ENCODE measurements around the gene CCNDBP1.
A peak's percentile ranks its signal among the peaks of the same experiment; 100 is the strongest.
"Not testable (repeated sequence)": the region's sequence is repeated elsewhere in the genome, so short reads cannot be mapped to it uniquely, and the experiment has no call there.

The CCNDBP1 gene

DNA sequence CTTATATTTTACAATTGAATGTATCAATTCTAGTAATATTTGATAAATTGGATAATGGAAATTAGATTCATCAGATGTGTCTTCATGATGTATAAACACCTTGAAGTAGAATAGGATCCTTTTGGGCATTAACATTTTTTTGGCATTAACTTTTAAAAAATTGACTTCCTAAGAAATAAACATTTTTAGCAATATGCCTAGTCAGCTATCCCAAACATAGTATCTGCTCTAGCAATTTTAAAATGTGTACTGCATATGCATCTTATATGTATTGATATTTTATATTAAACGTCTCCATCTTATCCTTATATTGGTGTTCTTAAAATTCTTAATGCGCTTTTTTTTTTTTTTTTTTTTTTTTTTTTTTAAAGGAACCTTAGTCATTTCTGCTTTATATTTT lies 8.5 kb downstream of the CCNDBP1 start:
- no peak for DNase-seq (ENCODE audit: low read depth)

DNA sequence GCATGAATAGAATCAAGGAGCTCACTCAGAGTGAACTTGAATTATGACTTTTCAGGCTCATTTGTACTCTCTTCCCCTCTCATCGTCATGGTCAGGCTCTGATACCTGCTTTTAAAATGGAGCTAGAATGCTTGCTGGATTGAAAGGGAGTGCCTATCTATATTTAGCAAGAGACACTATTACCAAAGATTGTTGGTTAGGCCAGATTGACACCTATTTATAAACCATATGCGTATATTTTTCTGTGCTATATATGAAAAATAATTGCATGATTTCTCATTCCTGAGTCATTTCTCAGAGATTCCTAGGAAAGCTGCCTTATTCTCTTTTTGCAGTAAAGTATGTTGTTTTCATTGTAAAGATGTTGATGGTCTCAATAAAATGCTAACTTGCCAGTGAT lies 9.6 kb downstream of the CCNDBP1 start:
- peak; percentile 22 for DNase-seq (ENCODE audit: low read depth)

DNA sequence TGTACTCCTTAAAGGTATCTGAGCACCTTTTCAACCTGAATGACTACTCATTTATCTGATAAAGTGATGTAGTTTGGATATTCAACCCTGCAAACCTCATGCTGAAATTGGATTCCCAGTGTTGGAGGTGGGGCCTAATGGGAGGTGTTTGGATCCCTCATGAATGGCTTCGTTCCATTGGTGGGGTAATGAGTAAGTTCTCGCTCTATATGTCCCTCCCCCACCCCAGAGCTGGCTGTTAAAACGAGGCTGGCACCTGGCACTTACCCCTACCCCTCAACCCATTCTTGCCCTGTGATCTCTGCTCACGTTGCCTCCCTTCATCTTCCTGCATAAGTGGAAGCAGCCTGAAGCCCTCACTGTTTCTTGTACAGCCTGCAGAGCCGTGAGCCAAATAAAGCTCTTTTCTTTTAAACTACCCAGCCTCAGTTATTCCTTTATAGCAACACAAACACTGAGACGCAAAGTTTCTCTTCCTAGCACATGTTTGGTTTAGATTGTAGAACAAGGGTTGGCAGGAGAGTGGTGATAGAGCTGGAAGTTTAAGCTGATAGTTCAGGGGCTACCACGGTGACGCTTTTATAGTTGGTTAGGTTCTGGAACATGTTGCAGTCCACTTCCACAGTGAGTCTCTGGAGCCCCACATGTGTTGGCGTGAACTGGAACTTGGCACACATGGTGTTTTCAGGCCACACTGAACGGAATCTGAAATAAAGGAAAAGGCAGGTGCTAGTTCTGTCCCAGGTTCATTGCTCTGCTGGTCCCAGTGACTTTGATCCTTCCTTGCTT lies 11.8 kb downstream of the CCNDBP1 start:
- no peak for DNase-seq (ENCODE audit: low read depth)

DNA sequence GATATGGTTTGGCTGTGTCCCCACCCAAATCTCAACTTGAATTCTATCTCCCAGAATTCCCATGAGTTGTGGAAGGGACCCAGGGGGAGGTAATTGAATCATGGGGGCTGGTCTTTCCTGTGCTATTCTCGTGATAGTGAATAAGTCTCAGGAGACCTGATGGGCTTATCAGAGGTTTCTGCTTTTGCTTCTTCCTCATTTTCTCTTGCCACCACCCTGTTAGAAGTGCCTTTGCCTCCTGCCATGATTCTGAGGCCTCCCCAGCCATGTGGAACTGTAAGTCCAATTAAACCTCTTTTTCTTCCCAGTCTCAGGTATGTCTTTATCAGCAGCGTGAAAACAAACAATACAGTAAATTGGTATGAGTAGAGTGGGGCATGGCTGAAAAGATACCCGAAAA lies 12.6 kb downstream of the CCNDBP1 start:
- DNase-seq (ENCODE audit: low read depth): not testable (repeated sequence)

DNA sequence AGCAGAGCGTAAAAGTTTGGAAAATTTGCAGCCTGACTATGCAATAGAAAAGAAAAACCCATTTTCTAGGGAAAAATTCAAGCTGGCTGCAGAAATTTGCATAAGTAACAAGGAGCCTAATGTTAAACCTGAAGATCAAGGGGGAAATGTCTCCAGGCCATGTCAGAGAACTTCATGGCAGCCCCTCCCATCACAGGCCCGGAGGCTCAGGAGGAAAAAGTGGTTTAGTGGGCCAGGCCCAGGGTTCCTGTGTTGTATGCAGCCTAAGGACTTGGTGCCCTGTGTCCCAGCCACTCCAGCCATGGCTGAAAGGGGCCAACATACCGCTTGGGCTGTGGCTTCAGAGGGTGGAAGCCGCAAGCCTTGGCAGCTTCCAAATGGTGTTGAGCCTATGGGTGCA lies 13.4 kb downstream of the CCNDBP1 start:
- DNase-seq (ENCODE audit: low read depth): not testable (repeated sequence)

DNA sequence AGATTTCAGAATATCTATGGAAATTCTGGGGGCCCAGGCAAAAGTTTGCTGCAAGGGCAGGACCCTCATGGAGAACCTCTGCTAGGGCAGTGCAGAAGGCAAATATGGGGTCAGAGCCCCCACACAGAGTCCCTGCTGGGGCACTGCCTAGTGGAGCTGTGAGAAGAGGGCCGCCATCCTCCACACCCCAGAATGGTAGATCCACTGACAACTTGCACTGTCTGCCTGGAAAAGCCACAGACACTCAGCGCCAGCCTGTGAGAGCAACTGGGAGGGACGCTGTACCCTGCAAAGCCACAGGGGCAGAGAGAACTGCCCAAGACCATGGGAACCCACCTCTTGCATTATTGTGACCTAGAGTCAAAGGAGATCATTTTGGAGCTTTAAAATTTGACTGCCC lies 13.8 kb downstream of the CCNDBP1 start:
- no peak for DNase-seq (ENCODE audit: low read depth)

DNA sequence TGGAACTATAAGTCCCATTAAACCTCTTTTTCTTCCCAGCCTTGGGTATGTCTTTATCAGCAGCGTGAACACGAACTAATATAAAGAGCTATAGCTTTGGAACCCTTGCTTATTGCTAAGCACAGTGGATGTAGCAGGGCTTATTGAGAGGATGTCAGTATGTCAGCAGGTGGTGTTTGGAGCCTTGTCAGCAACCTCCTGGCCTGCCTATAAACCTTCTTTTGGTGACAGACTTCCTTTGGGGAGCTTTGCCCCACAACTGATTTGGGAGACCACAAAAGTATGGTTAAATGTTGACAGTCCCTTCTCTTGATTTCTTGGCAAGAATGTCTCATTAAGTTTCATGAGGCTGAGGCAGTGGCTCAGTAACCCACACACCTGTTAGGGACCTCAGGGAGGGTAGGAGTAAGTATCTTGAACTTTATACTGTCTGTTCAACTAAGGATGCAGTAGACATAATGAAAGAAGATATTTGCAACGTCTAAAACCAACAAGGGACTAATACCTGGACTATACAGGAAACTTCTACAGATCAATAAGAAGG lies 14.8 kb downstream of the CCNDBP1 start:
- DNase-seq (ENCODE audit: low read depth): no peak

DNA sequence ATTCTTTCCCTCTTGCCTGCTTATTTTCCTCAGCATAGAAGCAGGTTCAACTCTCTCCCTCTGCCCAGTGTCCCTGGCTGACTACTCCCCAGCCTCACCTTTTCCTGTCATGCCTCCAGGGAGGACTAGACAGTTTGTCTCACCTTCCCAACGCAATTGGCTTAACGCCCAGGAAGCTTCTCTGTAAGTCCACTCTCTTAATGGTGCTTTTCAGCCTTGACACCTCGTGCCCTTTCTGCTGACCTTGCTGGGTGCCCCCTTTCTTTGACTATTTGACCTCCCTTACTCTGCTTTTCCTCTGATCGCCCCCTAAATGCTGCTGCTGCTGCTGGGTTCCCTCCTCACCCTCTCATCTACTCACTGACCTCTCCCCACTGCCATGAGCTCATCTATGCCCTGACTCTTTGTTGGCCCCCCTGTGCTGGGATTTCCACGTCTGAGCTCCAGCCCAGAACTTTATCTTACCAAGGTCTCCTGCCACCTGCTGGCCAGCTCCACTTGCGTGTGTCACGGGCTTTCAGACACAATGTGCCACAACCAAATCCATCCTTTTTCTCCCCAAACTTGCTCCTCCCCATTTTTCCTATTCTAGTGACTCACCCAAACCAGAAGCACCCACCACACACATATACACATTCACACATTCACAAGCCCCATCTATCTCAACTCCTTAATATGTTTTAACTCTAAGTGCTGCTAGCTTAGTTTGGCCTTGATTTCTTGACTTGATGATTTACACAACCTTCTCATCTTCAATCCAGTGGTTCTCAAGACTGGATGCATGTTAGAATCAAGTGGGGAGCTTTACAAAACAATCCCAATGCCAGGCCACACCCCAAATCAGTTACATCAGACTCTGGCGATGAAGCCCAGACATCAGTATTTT lies 19.1 kb downstream of the CCNDBP1 start:
- DNase-seq (ENCODE audit: low read depth): peak; percentile 79

DNA sequence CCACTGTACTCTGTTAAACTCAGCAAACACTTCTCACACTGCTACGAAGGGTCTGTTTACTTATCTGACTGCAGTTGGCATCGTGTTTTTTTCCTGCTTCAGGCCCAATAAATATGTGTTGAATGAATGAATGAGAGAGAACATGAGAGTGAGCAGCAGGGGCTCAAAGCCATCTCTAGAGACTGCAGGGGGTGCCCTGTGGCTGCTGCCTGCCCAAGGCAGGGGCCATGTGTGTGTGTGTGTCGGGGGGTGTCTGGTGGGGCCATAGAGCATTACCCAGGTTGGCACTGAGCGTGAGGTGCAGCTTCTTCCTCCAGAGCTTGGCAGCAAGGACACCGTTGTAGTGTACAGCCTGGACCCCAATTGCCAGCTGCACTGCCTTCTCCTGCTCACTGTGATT lies 20.9 kb downstream of the CCNDBP1 start:
- no peak for DNase-seq (ENCODE audit: low read depth)

DNA sequence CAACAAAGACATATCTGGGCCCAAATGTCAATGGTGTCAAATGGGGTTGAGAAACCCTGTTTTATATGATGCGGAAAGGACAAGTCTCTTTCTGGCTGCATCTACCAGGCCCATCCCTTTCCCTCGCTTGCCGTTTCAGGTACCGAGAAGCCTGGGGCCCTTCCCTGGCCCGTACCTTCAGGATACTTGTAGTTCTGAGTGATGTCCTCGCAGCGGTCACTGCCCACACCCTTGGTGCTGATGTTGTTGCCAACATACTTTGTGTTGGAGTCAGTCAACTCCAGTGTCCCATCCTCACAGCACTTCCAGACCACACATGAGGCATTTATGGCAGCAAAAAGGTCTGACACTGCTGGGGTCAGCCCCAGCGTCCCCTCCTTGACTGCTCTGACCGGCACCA lies 21.8 kb downstream of the CCNDBP1 start:
- no peak for DNase-seq (ENCODE audit: low read depth)

DNA sequence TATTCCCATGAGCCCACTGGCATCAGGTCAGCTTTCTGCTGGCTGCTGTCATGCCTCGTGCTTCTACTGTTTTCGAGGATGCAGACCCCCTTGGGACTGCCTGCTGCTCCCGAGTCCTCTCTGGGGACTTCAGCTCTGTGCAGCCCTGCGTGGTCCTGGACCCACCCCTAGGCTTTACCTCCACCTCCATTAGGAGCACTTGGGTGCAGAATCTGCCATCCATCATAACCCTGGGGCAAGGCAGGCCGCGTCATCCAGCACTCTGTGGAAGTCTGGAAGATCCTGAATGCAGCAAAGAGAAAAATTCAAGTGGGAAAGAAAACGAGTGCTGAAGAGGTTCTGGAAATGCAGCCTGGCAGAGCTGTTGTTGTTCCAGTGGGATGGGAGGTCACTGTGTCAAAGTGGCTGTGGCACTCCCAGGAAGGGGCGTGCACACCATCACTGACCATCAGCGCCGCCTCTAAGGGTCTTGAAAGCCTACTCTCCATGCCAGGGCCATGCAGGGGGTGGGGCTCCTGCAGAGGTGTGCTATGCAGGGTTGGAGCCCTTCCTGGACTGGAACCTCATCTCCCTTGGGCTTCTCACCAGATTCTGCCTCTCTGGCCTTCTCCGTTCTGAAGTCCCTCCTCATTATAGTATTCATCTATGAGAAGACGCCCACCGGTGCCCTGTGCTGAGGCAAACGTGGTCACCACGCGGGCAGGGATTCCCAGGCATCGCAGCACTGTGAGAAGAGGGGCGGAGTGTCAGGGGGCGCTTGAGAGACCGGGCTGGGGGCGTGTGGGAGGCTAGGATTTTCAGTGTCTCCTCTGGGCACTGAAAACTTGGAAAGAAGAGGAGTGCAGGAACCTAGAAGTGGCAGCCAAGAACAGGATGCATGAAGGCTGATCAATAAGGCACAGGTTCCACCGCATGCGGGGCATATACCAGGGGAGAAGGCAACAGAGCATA lies 23.1 kb downstream of the CCNDBP1 start:
- no peak for DNase-seq (ENCODE audit: low read depth)

DNA sequence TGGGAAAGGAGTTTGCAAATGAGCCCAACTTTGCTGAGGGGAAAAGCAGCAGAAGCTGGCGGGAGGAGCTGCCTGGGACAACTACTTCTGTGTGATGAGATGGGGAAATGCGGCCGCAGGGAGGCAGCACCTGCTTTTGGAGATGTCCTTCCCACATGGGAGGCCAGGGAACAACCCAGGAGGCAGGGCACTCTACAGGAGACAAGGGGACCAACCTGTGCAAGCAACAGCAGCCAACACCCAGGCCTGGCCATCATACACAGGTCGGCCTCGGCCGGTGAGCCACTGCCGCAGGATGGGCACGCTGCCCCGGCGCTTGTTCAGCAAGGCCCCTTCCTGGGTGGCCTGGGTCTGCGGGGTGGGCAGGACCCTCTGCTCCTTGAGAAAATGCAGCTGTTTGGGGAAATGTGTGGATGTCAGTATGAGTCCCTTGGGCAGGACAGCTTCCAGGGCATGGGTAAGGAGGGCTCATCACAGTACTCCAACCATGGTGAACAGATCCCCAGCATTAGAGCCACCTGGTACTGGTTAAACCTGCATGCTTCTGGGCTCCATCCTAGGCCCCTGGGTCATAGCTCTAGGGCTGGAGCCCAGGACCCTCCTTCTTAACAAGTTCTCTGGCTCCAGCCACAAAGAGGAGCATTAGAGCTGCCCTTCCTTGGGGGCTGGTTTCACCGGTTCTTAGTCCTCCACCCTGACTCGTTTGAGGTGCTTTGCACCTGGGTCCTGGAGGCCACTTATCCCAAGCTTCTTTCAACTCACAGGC lies 24.0 kb downstream of the CCNDBP1 start:
- peak; percentile 15 for DNase-seq (ENCODE audit: low read depth)

DNA sequence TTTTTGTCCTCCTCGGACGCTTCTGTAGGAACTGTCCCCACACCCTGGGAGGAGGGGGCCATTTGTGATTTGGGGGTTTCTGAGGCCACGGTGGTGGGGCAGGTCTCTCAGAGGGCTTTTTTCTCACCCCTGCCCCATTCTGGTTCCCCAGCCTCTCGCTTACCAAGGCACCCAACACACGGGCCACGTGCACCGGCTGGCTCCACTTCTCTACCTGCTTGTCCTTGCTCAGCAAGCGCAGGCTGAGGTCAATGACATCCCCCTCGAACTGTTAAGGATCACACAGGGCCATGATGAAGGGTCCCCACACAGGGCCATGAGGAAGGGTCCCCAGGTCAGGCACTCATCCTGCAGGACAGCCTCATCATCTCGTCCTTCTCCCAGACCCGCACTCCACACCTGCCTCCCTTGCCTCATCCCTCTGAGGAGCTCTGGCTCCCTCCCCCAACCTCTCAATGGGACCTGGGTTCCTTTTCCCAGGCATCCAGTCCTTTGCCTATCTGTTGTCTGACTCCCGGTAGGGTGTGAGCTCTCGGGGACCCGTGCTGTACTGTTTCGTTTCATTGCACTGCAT lies 25.1 kb downstream of the CCNDBP1 start:
- DNase-seq (ENCODE audit: low read depth): no peak

DNA sequence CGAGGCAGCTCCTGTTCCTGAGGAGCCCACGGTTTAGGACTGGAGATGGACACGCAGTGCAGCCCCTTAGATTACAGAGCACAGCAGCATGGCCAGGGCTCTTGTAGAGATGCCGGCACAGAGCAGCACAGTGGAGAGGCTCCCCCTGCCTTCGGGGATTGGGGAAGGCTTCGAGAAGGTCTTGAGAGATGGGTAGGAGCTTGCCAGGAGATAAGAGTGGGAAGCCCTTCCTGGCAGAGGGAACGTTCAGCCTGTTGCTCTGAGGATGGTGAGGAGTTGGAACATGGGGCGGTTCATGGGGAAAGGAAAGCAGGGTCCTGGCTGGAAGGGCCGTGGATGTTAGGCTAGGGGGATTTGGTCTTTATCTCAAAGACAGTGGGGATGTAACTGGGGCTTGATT lies 25.6 kb downstream of the CCNDBP1 start:
- no peak for DNase-seq (ENCODE audit: low read depth)

DNA sequence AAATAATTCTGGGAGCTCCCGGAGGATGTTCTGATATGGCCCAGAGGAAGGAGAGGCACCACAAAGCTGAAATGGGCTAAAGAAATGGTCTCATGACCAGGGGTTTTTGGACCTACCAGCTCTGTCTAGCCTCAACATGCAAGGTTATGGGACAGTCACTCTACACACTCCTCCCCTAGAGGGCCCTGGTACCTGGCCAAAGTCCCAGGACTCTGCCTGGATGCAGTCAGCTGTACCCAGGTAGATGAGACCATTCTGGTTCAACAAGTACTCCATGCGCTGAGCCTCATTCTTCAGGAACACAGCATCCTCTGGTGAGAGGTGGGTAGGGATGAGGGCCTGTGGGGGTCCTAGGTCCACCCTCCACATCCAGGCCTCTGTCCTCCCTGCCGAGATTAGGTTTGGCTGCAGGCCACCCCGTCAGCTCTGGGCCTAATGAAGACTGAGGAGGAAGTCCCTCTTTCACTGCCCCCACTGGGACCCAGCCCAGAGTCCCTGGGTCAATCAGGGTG lies 26.1 kb downstream of the CCNDBP1 start:
- DNase-seq (ENCODE audit: low read depth): no peak

DNA sequence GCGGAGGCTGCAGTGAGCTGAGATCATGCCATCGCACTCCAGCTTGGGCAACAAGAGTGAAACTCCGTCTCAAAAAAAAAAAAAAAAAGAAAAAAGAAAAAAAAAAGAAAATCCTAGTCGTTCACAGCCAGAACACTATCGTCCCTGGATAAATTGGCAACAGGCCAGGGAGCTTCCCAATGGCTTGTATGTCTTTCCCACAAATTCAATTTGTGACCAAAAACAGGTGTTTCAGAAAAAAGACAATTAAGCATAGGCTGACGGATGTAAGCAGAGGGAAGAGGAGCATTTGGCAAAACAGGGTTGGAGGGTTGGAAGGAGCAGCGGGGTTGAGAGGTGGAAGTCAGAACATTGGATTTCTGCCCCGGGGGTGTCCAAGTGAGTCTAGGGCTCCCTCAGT lies 27.1 kb downstream of the CCNDBP1 start:
- no peak for DNase-seq (ENCODE audit: low read depth)

DNA sequence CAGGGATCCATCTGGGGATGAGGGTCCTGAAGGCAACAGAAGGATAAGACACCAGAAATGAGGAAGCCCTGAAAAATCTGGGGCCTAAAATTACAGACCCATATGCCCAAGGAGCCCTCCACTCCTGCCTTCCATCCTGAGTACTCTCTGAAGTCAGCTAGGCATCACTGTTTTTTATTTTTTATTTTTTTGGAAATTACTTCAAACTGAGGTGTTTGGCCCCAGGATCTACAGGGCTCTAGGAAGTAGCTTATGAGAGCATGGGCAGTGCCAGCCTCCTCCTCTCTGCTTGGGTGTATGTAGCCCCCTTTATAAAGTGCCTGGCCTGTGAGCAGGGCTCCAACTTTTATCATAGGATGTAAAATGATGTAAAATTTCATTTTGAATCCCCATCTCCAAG lies 27.7 kb downstream of the CCNDBP1 start:
- DNase-seq (ENCODE audit: low read depth): no peak

DNA sequence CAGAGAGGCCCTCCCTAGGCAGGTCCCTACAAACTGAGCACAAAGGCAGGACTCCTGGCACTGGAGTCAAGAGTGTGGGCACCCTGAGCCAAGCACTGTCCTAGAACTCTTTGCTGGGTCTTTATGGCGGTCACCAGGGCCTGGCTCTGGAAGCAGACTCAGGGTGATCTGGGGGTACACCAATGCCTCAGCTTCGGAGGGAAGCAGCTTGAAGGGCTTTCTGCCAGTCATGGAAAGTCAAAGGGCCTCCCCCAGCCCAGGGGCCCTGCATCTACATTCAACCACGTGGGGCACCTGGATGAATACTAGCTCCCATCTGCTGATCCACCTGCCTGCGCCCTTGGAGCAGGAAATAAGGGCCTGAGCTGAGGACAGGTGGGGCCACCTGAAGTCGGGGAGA lies 28.3 kb downstream of the CCNDBP1 start:
- DNase-seq (ENCODE audit: low read depth): no peak

DNA sequence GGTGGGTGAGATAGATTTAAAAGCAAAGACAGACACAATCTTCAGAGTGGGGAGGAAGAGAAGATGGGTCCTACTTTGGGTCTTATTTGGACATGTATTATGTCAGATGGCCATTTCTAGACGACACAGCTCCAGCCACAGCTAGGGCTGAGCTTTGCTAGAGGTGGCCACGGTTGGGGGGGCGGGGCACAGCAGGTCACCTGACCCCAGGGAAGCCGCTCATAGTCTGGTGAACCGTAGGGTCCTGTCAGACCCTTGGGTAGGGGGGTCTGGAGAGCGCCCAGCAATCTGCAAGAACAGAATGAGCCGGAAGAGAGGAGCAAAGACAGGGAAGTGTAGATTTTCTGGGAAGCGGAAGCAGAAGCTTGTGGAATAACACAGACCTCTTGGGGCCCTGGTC lies 29.0 kb downstream of the CCNDBP1 start:
- DNase-seq (ENCODE audit: low read depth): no peak

DNA sequence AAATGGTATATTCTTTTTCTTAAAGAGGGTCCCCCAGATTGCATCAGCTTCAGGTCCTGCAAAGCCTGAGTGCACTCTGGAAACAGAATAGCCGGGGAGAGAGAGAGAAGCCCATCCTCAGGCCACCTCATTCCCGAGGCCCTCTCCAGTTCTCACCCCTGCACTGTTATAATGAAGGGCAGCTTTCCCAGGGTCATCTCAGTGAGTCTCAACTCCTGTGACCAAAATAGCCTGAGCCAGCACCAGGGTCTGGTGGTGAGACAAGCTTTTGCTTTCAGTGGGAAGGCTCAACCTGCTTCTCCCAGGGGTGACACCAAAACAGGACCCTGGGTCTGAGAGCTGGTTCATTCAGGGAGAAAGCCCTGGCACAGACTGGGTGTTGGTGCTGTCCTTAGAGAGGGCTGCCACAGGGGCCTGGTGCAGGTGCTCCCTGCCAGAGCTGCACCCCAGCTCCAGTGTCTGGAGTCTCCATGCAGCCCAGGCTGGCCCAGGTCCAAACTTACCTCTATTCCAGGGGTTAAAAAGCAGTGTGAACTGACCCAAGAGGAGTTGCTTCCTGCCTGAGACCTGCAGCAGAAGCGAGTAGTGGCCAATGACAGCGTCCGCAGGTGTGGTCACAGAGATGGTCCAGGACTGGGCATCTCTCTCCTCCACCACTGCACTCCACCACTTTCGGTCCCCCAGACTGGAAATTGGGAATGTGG lies 29.5 kb downstream of the CCNDBP1 start:
- DNase-seq (ENCODE audit: low read depth): no peak

Measured in iris pigment epithelial cell (primary cell).